Osteoblast (primary cell): ENCODE measurements around the gene ZCCHC14. TPM values are rescaled to one million over a fixed set of nuclear protein-coding genes. Genes with fewer than 3 reads are reported as not detected.

Experiments
- DNase-seq: peaks from one replicate; pipeline ENCODE4 v3.0.0; 2011; ENCODE audit warnings: low spot score, mixed read lengths; ENCODE audit not compliant: insufficient read length; ENCODE audit errors: missing footprints
- H2AFZ ChIP-seq: 2 replicates; pipeline ENCODE4 v1.6.0; 2011; ENCODE audit warnings: mild to moderate bottlenecking, low read length
- H3K27ac ChIP-seq: 2 replicates; pipeline ENCODE4 v1.5.1; 2011; ENCODE audit warnings: mild to moderate bottlenecking, low read depth, low read length, moderate library complexity
- H3K27me3 ChIP-seq: 2 replicates; pipeline ENCODE4 v1.6.0; 2012; ENCODE audit warnings: mild to moderate bottlenecking, control low read depth, inconsistent platforms, low read length, moderate library complexity; ENCODE audit not compliant: insufficient read depth
- H3K36me3 ChIP-seq: 2 replicates; pipeline ENCODE4 v1.5.1; 2011; ENCODE audit warnings: mild to moderate bottlenecking, low read length, control low read depth, moderate library complexity; ENCODE audit not compliant: insufficient read depth
- H3K4me1 ChIP-seq: 2 replicates; pipeline ENCODE4 v1.5.1; 2011; ENCODE audit warnings: mild to moderate bottlenecking, low read length, control low read depth, moderate library complexity; ENCODE audit not compliant: insufficient read depth
- H3K4me2 ChIP-seq: 2 replicates; pipeline ENCODE4 v1.6.0; 2011; ENCODE audit warnings: mild to moderate bottlenecking, low read length; ENCODE audit not compliant: insufficient read depth
- H3K4me3 ChIP-seq: fragments of 200-600 bp; sonication (generic); 3 replicates; pipeline ENCODE4 v1.5.1; 2012; ENCODE audit warnings: mild to moderate bottlenecking, low read length, inconsistent platforms; ENCODE audit not compliant: insufficient read depth
- H3K79me2 ChIP-seq: 2 replicates; pipeline ENCODE4 v1.6.0; 2012; ENCODE audit warnings: mild to moderate bottlenecking, low read length, control low read depth, inconsistent platforms; ENCODE audit not compliant: insufficient read depth
- H3K9me3 ChIP-seq: 2 replicates; pipeline ENCODE4 v1.5.1; 2011; ENCODE audit warnings: low read depth, low read length, control low read depth
- H4K20me1 ChIP-seq: 2 replicates; pipeline ENCODE4 v1.6.0; 2012; ENCODE audit warnings: mild to moderate bottlenecking, low read length, control low read depth; ENCODE audit not compliant: insufficient read depth
- CTCF ChIP-seq: IDR thresholded peaks from 2 replicates; pipeline ENCODE4 v1.5.1; 2011; ENCODE audit warnings: mild to moderate bottlenecking, low read depth, low read length, moderate library complexity; ENCODE audit errors: extremely low read depth
- total RNA-seq: library from RNA; depleted of rRNA; stranded (reverse); fragments of >200 nt; gene quantifications from 2 replicates; pipeline ENCODE4 v1.2.3, GENCODE V29; 2012

The ZCCHC14 gene
- total RNA-seq, 1 donor = 36.9 TPM

GRCh38 chr16:87442581-87442966 lies 50.2 kb downstream of the ZCCHC14 start:
- no peak for TF ChIP-seq CTCF
- peaks cover 27% of the 10 kb centered on the region for H4K20me1 ChIP-seq
- peaks cover 11% of the 10 kb centered on the region for H3K4me1 ChIP-seq
- no peaks in the 10 kb centered on the region for H3K9me3 ChIP-seq
- peaks cover 49% of the 10 kb centered on the region for H3K79me2 ChIP-seq
- no peak overlapping the region for H2AFZ ChIP-seq
- DNase-seq = peak; percentile 82
- H3K27ac ChIP-seq = peak overlapping the region; percentile 64
- no peak overlapping the region for H3K4me3 ChIP-seq
- H3K36me3 ChIP-seq = peaks cover 19% of the 10 kb centered on the region
- peak overlapping the region; percentile 4 for H3K4me2 ChIP-seq
- no peaks in the 10 kb centered on the region for H3K27me3 ChIP-seq

GRCh38 chr16:87441886-87442580 lies 50.8 kb downstream of the ZCCHC14 start:
- H3K79me2 ChIP-seq = peaks cover 53% of the 10 kb centered on the region
- H3K27me3 ChIP-seq = no peaks in the 10 kb centered on the region
- peak; percentile 89 for DNase-seq
- no peaks in the 10 kb centered on the region for H3K9me3 ChIP-seq
- no peak overlapping the region for H2AFZ ChIP-seq
- peaks cover 14% of the 10 kb centered on the region for H3K36me3 ChIP-seq
- H3K27ac ChIP-seq = peak overlapping the region; percentile 64
- H3K4me2 ChIP-seq = peak overlapping the region; percentile 4
- TF ChIP-seq CTCF = no peak
- peaks cover 30% of the 10 kb centered on the region for H4K20me1 ChIP-seq
- peaks cover 11% of the 10 kb centered on the region for H3K4me1 ChIP-seq
- no peak overlapping the region for H3K4me3 ChIP-seq

GRCh38 chr16:87439926-87440325 lies 52.9 kb downstream of the ZCCHC14 start:
- no peaks in the 10 kb centered on the region for H3K27me3 ChIP-seq
- peaks cover 10% of the 10 kb centered on the region for H3K36me3 ChIP-seq
- peaks cover 29% of the 10 kb centered on the region for H3K4me1 ChIP-seq
- H4K20me1 ChIP-seq = peaks cover 49% of the 10 kb centered on the region
- H3K4me3 ChIP-seq = no peak overlapping the region
- H3K27ac ChIP-seq = peak overlapping the region; percentile 17
- TF ChIP-seq CTCF = no peak
- H2AFZ ChIP-seq = no peak overlapping the region
- no peak overlapping the region for H3K4me2 ChIP-seq
- no peaks in the 10 kb centered on the region for H3K9me3 ChIP-seq
- H3K79me2 ChIP-seq = peaks cover 57% of the 10 kb centered on the region
- no peak for DNase-seq

- H3K27me3 ChIP-seq = no peaks in the 10 kb centered on the region
- H3K79me2 ChIP-seq = peaks cover 66% of the 10 kb centered on the region
- no peak overlapping the region for H2AFZ ChIP-seq
- no peak for TF ChIP-seq CTCF
- H3K36me3 ChIP-seq = no peaks in the 10 kb centered on the region
- H3K27ac ChIP-seq = peak overlapping the region; percentile 51
- no peak overlapping the region for H3K4me2 ChIP-seq
- peaks cover 57% of the 10 kb centered on the region for H4K20me1 ChIP-seq
- peaks cover 29% of the 10 kb centered on the region for H3K4me1 ChIP-seq
- H3K4me3 ChIP-seq = no peak overlapping the region
- H3K9me3 ChIP-seq = no peaks in the 10 kb centered on the region
- DNase-seq = peak; percentile 47
These were observed 54.2 kb downstream of the ZCCHC14 start for GRCh38 chr16:87438611-87438985.
